Fibroblast of peridontal ligament (primary cell): Measurements from ENCODE around the gene CSE1L.
"Not testable (repeated sequence)": the region's sequence is repeated elsewhere in the genome, so short reads cannot be mapped to it uniquely, and the experiment has no call there.

Source experiments
- DNase-seq: peaks from one replicate; pipeline ENCODE4 v3.0.0-alpha.2; 2010; ENCODE audit errors: extremely low read depth

The CSE1L gene

GRCh38 chr20:49132995-49133478 is 86.9 kb downstream of the CSE1L start:
- DNase-seq, result peak; percentile 92

- DNase-seq, result no peak
These were observed 87.5 kb downstream of the CSE1L start for GRCh38 chr20:49133571-49133970.

GRCh38 chr20:49134797-49135196 is 88.7 kb downstream of the CSE1L start:
- DNase-seq, result not testable (repeated sequence)

DNA sequence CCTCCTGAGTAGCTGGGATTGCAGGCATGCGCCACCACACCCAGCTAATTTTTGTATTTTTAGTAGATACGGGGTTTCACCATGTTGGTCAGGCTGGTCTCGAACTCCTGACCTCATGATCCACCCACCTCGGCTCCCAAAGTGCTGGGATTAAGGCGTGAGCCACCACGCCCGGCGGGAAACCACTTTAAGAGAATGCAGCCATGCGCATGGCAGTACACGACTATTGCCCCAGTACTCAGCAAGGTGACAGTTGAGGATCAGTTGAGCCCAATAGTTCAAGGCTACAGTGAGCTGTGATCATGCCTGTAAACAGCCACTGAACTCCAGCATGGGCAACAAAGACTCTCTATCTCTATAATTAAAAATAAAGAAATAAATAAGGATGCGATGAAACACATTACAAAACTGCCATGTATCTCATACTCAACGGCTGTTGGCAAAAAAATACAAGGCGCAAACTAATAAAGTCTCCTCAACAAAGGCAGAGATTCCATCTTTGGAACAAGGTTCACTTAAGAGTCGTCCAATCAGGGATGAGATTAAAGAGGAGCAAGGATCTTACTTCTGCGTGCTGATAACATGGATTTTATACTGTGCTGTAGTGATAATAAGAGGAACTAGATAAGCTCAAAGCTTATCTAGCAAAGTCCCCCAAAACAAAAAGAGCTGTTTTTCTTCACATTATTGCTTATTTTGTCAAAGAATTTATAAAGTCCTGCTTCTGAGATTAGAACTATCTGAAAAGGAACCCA is 90.9 kb downstream of the CSE1L start:
- no peak for DNase-seq

- DNase-seq, result no peak
These were observed 92.3 kb downstream of the CSE1L start for GRCh38 chr20:49138431-49138830.

DNA sequence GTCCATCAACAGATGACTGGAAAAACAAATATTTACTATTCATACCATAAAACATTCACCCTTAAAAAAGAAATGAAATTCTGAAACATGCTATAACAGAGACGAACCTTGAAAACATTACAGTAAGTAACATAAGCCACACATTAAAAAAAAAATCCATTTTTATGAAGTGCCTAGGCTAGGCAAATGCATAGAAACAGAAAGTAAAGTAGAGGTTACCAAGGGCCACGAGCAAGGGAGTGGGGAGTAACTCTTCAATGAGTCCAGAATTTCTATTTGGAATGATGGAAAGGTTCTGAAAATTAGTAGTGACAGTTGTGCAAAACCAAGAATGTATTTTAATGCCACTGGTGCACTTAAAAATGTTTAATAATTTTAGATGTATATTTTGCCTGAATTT is 94.3 kb downstream of the CSE1L start:
- DNase-seq, result no peak

GRCh38 chr20:49140834-49141233 is 94.7 kb downstream of the CSE1L start:
- peak; percentile 11 for DNase-seq
